ENCODE measurements around the gene PLB1. TPM values are rescaled to one million over a fixed set of nuclear protein-coding genes. Genes with fewer than 3 reads are reported as not detected.

Gene PLB1
- total RNA-seq, 5 donors from 2014 or later (not counting 1 experiment from before 2014, with no cell fraction given): 0.07 to 2.5 (median 0.58) TPM

DNA sequence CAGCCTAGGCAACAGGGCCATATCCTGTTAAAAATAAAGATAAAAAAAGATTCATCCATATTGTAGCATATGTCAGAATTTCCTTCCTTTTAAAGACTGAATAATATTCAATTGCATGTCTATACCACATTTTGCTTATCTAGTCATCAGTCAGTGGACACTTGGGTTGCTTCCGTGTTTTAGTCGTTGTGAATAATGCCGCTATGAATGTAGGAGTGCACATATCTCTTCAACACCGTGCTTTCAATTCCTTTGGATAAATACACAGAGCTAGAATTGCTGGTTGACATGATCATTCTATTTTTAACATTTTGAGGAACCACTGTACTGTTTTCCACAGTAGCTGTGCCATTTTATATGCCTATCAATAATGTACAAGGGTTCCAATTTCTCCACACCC lies 14.0 kb upstream of the PLB1 start:
- H3K4me3 ChIP-seq (ENCODE audit: control insufficient read depth in 1 of 2, extremely low read depth in 1 of 2, low read length in 1 of 2): no peak overlapping the region
- Mint-ChIP-seq H3K4me1 (no peaks in the 10 kb centered on the region), H3K27me3 (no peaks in the 10 kb centered on the region), H3K27ac (no peak overlapping the region), H3K9me3 (no peaks in the 10 kb centered on the region), H3K36me3 (no peaks in the 10 kb centered on the region), H3K4me3 (no peak overlapping the region)
- WGBS (ENCODE audit: insufficient coverage): no CpG with 5 or more reads among the region's 4 CpGs
- ATAC-seq (replicated peaks in 1 of 4) (no peak), DNase-seq (no peak)
- no peaks in the 10 kb centered on the region for H3K9me3 ChIP-seq
- no peaks in the 10 kb centered on the region for H3K27me3 ChIP-seq (replicated peaks in 1 of 2; ENCODE audit: control insufficient read depth in 2 of 2, extremely low read depth in 1 of 2, insufficient read depth in 2 of 2, low read length in 1 of 2)
- H3K36me3 ChIP-seq (ENCODE audit: control insufficient read depth in 2 of 2, extremely low read depth in 1 of 2, insufficient read depth in 1 of 2, low read length in 1 of 2): no peaks in the 10 kb centered on the region
- H3K4me1 ChIP-seq (ENCODE audit: control insufficient read depth in 1 of 2, extremely low read depth in 1 of 2, insufficient read depth in 2 of 2, low read length in 2 of 2): no peaks in the 10 kb centered on the region
- CTCF ChIA-PET: no interaction called here
- POLR2A ChIA-PET: no interaction called here
- H3K27ac ChIP-seq (ENCODE audit: low read length): no peak overlapping the region

DNA sequence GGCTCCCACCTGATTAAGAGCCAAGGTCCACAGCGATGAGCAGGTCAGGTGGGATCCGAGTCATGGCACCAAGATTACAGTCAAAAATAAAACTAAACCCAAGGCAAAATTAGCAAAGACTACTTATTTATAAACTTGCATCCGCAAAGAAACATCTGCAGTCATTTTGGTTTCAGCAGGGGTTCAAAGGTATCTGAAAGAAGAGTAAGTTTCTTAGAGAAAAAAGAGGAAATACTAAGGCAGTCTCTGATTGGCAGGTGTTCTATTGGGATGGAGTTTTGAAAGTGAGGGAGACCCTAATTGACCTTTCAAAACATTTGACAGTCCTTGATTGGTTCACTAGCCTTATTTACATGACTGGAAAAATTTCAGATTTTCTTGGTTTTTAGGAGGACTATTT lies 11.0 kb upstream of the PLB1 start:
- Mint-ChIP-seq H3K4me1 (no peaks in the 10 kb centered on the region), H3K27ac (no peak overlapping the region), H3K4me3 (no peak overlapping the region), H3K27me3 (no peaks in the 10 kb centered on the region), H3K36me3 (no peaks in the 10 kb centered on the region), H3K9me3 (no peaks in the 10 kb centered on the region)
- POLR2A ChIA-PET: no interaction called here
- no peak overlapping the region for H3K27ac ChIP-seq (ENCODE audit: low read length)
- peaks cover 0 to 11% of the 10 kb centered on the region in 2 experiments for H3K27me3 ChIP-seq (replicated peaks in 1 of 2; ENCODE audit: control insufficient read depth in 2 of 2, extremely low read depth in 1 of 2, insufficient read depth in 2 of 2, low read length in 1 of 2)
- CTCF ChIA-PET: no interaction called here
- no peaks in the 10 kb centered on the region for H3K4me1 ChIP-seq (ENCODE audit: control insufficient read depth in 1 of 2, extremely low read depth in 1 of 2, insufficient read depth in 2 of 2, low read length in 2 of 2)
- H3K36me3 ChIP-seq (ENCODE audit: control insufficient read depth in 2 of 2, extremely low read depth in 1 of 2, insufficient read depth in 1 of 2, low read length in 1 of 2): no peaks in the 10 kb centered on the region
- no peaks in the 10 kb centered on the region for H3K9me3 ChIP-seq
- no CpG with 5 or more reads among the region's 3 CpGs for WGBS (ENCODE audit: insufficient coverage)
- no peak overlapping the region for H3K4me3 ChIP-seq (ENCODE audit: control insufficient read depth in 1 of 2, extremely low read depth in 1 of 2, low read length in 1 of 2)
- ATAC-seq (replicated peaks in 1 of 4) (no peak), DNase-seq (no peak)

DNA sequence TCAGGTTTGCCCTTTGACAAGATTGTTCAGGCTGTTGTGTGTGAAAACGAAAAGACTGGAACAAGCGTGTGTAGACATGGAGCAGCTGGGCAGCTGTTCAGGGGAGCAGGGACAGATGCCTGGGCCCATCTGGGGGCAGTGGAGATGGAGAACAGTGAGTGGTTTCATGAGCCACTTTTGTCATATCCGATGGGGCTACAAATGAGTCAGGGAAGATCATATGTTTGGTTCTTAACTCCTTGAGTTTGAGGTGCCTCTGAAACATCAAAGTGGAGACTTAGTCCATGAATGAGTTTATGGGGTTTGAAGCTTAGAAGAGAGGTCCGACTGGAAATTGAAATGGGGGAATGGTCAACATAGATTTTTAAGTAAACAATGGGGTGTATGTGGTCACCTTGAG lies 9.3 kb upstream of the PLB1 start:
- peaks cover 0 to 20% of the 10 kb centered on the region in 2 experiments for H3K27me3 ChIP-seq (replicated peaks in 1 of 2; ENCODE audit: control insufficient read depth in 2 of 2, extremely low read depth in 1 of 2, insufficient read depth in 2 of 2, low read length in 1 of 2)
- H3K9me3 ChIP-seq: no peaks in the 10 kb centered on the region
- Mint-ChIP-seq H3K27me3 (no peaks in the 10 kb centered on the region), H3K4me1 (no peaks in the 10 kb centered on the region), H3K36me3 (no peaks in the 10 kb centered on the region), H3K27ac (no peak overlapping the region), H3K9me3 (no peaks in the 10 kb centered on the region), H3K4me3 (no peak overlapping the region)
- no peaks in the 10 kb centered on the region for H3K36me3 ChIP-seq (ENCODE audit: control insufficient read depth in 2 of 2, extremely low read depth in 1 of 2, insufficient read depth in 1 of 2, low read length in 1 of 2)
- no peak overlapping the region for H3K4me3 ChIP-seq (ENCODE audit: control insufficient read depth in 1 of 2, extremely low read depth in 1 of 2, low read length in 1 of 2)
- 69% methylated on average over 4 of the region's 4 CpGs for WGBS (ENCODE audit: insufficient coverage)
- CTCF ChIA-PET: no interaction called here
- no peaks in the 10 kb centered on the region for H3K4me1 ChIP-seq (ENCODE audit: control insufficient read depth in 1 of 2, extremely low read depth in 1 of 2, insufficient read depth in 2 of 2, low read length in 2 of 2)
- POLR2A ChIA-PET: no interaction called here
- DNase-seq (no peak), ATAC-seq (replicated peaks in 1 of 4) (no peak)
- no peak overlapping the region for H3K27ac ChIP-seq (ENCODE audit: low read length)

DNA sequence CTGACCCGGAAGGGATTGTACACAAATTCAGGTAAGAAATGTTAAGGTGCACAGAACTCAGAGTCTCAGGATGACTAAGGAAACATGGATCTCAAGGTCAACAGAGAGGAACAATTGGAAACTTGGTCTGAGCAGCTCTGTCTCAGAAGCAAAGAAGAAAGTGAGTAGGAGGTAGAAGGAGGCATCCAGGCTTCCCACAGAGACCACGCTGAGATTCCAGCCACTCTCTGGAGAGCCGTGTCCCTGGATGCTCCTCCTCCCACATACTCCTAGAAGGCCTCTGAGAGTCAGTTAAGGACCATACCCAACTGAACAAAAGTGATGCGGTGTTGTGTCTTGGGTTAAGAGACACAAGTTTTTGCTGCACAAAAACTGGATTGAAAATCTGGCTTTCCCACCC lies 8.6 kb upstream of the PLB1 start:
- H3K27ac ChIP-seq (ENCODE audit: low read length): no peak overlapping the region
- no peak overlapping the region for H3K4me3 Mint-ChIP-seq
- 92% methylated on average over 2 of the region's 4 CpGs for WGBS (ENCODE audit: insufficient coverage)
- no peaks in the 10 kb centered on the region for H3K4me1 Mint-ChIP-seq
- H3K4me3 ChIP-seq (ENCODE audit: control insufficient read depth in 1 of 2, extremely low read depth in 1 of 2, low read length in 1 of 2): no peak overlapping the region
- H3K27me3 Mint-ChIP-seq: no peaks in the 10 kb centered on the region
- CTCF ChIA-PET: no interaction called here
- H3K27ac Mint-ChIP-seq: no peak overlapping the region
- H3K36me3 Mint-ChIP-seq: no peaks in the 10 kb centered on the region
- H3K4me1 ChIP-seq (ENCODE audit: control insufficient read depth in 1 of 2, extremely low read depth in 1 of 2, insufficient read depth in 2 of 2, low read length in 2 of 2): no peaks in the 10 kb centered on the region
- H3K36me3 ChIP-seq (ENCODE audit: control insufficient read depth in 2 of 2, extremely low read depth in 1 of 2, insufficient read depth in 1 of 2, low read length in 1 of 2): no peaks in the 10 kb centered on the region
- no peaks in the 10 kb centered on the region for H3K9me3 Mint-ChIP-seq
- POLR2A ChIA-PET: no interaction called here
- H3K27me3 ChIP-seq (replicated peaks in 1 of 2; ENCODE audit: control insufficient read depth in 2 of 2, extremely low read depth in 1 of 2, insufficient read depth in 2 of 2, low read length in 1 of 2): peaks cover 0 to 20% of the 10 kb centered on the region in 2 experiments
- ATAC-seq (replicated peaks in 1 of 4) (no peak), DNase-seq (no peak)
- H3K9me3 ChIP-seq: no peaks in the 10 kb centered on the region

DNA sequence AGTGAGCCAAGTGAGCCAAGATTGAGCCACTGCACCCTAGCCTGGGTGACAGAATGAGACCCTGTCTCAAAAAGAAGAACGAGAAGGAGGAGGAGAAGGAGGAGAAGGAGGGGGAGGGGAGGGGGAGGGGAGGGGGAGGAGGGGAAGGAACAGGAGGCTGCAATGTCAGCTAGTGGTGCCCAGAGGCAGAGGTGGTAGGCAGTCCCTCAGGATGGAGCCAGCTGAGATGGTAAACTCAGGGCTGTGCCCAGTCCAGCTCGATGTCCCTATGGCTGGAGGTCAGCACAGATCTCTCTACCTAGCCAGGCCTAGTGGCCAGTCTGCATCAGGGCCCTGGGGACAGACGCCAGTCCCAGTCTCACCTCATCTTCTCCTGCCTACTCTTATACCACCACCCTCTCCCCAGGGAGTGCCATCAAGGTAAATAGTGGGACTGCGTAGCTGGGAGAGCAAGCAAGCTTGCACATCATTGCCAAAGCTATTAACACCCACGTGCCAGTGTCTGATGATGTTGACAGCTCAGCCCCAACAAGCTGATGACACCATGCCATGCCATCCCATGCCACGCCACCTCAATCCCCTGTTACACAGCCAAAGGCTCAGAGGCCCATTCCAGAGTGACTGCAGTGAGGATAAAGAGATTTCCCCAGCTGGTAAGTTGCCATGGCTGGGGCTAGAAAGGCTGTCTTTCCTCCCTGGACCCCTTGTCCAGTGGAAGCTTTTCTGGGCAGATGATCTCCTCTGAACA lies 7.6 kb upstream of the PLB1 start:
- no peaks in the 10 kb centered on the region for H3K9me3 Mint-ChIP-seq
- no peak overlapping the region for H3K27ac ChIP-seq (ENCODE audit: low read length)
- H3K27me3 Mint-ChIP-seq: no peaks in the 10 kb centered on the region
- WGBS (ENCODE audit: insufficient coverage): 90% methylated on average over 2 of the region's 6 CpGs
- no peak overlapping the region for H3K4me3 ChIP-seq (ENCODE audit: control insufficient read depth in 1 of 2, extremely low read depth in 1 of 2, low read length in 1 of 2)
- ChIA-PET CTCF (no interaction called here), POLR2A (no interaction called here)
- DNase-seq (no peak), ATAC-seq (replicated peaks in 1 of 4) (no peak)
- no peak overlapping the region for H3K27ac Mint-ChIP-seq
- H3K4me3 Mint-ChIP-seq: no peak overlapping the region
- H3K36me3 Mint-ChIP-seq: no peaks in the 10 kb centered on the region
- H3K4me1 Mint-ChIP-seq: no peaks in the 10 kb centered on the region
- no peaks in the 10 kb centered on the region for H3K9me3 ChIP-seq
- no peaks in the 10 kb centered on the region for H3K4me1 ChIP-seq (ENCODE audit: control insufficient read depth in 1 of 2, extremely low read depth in 1 of 2, insufficient read depth in 2 of 2, low read length in 2 of 2)
- H3K27me3 ChIP-seq (replicated peaks in 1 of 2; ENCODE audit: control insufficient read depth in 2 of 2, extremely low read depth in 1 of 2, insufficient read depth in 2 of 2, low read length in 1 of 2): peaks cover 0 to 20% of the 10 kb centered on the region in 2 experiments
- H3K36me3 ChIP-seq (ENCODE audit: control insufficient read depth in 2 of 2, extremely low read depth in 1 of 2, insufficient read depth in 1 of 2, low read length in 1 of 2): no peaks in the 10 kb centered on the region

DNA sequence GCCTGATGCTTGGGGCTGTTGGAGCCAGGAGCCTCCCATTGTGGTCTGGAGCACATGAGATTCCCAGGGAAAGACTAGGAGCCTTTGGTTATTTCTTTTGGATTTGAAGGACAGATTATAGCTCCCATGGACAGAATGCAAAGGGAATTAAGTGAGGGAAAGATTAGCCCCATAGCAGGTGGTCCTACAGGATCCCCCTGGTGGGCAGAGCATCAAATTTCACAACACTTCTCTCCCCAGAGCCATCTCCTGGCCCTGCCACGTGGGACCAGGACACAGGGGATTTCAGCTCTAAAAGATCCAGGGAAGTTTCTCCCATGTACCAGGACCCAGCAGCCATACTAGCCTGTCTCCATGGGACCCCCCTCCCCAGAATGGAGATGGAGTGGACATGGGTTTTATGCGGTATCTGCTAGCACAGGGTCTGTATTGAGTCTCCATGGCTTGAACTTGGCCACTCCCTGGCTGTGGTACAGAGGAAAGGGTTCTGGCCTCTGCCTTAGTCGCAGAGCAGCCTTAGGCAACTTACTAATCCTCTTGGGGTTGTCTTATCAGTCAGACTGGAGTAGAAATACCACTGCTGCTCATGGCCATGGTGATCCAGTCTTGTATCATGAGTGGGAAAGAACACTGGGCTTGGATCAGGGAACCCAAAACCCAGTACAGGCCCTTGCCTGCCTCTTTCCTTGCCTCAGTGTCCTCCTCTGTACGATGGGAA lies 6.8 kb upstream of the PLB1 start:
- CTCF ChIA-PET: no interaction called here
- H3K4me1 ChIP-seq (ENCODE audit: control insufficient read depth in 1 of 2, extremely low read depth in 1 of 2, insufficient read depth in 2 of 2, low read length in 2 of 2): no peaks in the 10 kb centered on the region
- H3K27ac ChIP-seq (ENCODE audit: low read length): no peak overlapping the region
- POLR2A ChIA-PET: no interaction called here
- DNase-seq (no peak), ATAC-seq (replicated peaks in 1 of 4) (no peak)
- Mint-ChIP-seq H3K27ac (no peak overlapping the region), H3K36me3 (no peaks in the 10 kb centered on the region), H3K4me3 (no peak overlapping the region), H3K9me3 (no peaks in the 10 kb centered on the region), H3K4me1 (no peaks in the 10 kb centered on the region), H3K27me3 (no peaks in the 10 kb centered on the region)
- H3K9me3 ChIP-seq: no peaks in the 10 kb centered on the region
- H3K4me3 ChIP-seq (ENCODE audit: control insufficient read depth in 1 of 2, extremely low read depth in 1 of 2, low read length in 1 of 2): no peak overlapping the region
- no peaks in the 10 kb centered on the region for H3K36me3 ChIP-seq (ENCODE audit: control insufficient read depth in 2 of 2, extremely low read depth in 1 of 2, insufficient read depth in 1 of 2, low read length in 1 of 2)
- peaks cover 0 to 20% of the 10 kb centered on the region in 2 experiments for H3K27me3 ChIP-seq (replicated peaks in 1 of 2; ENCODE audit: control insufficient read depth in 2 of 2, extremely low read depth in 1 of 2, insufficient read depth in 2 of 2, low read length in 1 of 2)
- WGBS (ENCODE audit: insufficient coverage): no CpG with 5 or more reads among the region's 4 CpGs

Data from T-cell (primary cell).